Measurements from ENCODE around the gene CTIF. TPM values are rescaled to one million over a fixed set of nuclear protein-coding genes. Genes with fewer than 3 reads are reported as not detected.

The CTIF gene
- total RNA-seq, 1 donor from 2014 or later, result 48.5 TPM

DNA sequence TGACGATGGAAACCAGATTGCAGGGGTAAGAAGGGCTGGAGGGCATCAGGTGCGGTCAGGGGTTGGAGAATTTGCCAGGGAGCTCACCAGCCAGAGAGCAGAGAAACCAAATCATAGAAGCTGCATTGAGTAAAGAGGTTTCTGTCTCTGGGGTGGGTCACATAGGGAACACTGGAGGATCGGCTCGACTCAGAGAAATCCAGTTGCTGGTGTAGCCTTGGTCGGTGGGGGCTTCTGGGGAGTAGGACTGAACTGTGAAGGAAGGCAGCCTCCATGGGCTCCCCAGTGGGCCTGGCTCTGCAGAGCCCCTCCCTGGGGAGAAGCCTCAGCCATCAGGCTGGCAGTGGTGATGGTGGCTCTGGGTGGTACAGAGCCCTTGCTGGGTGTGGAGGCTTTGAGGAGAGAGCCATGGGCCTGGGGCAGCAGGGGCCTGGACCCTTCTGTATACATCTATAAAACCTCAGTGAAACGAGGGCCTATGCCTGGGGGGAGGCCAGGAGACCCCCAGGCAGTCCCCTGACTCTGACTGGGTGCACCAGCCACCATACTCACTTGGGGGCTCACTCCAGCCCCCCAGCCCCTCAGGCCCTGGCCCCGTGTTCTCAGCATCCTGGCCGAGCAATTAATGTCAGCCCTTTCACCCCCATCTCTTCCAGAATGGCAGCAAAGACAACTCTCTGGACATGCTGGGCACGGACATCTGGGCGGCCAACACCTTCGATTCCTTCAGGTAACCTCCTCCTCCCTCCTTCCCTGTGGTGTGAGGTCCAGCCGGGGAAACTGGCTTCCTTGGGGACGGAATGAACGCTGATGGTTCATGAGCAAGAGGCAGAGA, 124.5 kb downstream of the CTIF start:
- peak overlapping the region; percentile 67 for H3K4me3 Mint-ChIP-seq
- DNase-seq (ENCODE audit: extremely low spot score, unreplicated experiment), result no peak
- H3K4me1 Mint-ChIP-seq (ENCODE audit: unreplicated experiment), result peaks cover 27% of the 10 kb centered on the region
- peaks cover 21% of the 10 kb centered on the region for H3K36me3 Mint-ChIP-seq
- TF ChIP-seq, protein P1, sequence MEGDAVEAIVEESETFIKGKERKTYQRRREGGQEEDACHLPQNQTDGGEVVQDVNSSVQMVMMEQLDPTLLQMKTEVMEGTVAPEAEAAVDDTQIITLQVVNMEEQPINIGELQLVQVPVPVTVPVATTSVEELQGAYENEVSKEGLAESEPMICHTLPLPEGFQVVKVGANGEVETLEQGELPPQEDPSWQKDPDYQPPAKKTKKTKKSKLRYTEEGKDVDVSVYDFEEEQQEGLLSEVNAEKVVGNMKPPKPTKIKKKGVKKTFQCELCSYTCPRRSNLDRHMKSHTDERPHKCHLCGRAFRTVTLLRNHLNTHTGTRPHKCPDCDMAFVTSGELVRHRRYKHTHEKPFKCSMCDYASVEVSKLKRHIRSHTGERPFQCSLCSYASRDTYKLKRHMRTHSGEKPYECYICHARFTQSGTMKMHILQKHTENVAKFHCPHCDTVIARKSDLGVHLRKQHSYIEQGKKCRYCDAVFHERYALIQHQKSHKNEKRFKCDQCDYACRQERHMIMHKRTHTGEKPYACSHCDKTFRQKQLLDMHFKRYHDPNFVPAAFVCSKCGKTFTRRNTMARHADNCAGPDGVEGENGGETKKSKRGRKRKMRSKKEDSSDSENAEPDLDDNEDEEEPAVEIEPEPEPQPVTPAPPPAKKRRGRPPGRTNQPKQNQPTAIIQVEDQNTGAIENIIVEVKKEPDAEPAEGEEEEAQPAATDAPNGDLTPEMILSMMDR (conservative IDR thresholded peaks at IDR 0.05), result no peak
- peak overlapping the region; percentile 86 for H3K27ac Mint-ChIP-seq
- no peaks in the 10 kb centered on the region for H3K27me3 Mint-ChIP-seq
- no peaks in the 10 kb centered on the region for H3K9me3 Mint-ChIP-seq

DNA sequence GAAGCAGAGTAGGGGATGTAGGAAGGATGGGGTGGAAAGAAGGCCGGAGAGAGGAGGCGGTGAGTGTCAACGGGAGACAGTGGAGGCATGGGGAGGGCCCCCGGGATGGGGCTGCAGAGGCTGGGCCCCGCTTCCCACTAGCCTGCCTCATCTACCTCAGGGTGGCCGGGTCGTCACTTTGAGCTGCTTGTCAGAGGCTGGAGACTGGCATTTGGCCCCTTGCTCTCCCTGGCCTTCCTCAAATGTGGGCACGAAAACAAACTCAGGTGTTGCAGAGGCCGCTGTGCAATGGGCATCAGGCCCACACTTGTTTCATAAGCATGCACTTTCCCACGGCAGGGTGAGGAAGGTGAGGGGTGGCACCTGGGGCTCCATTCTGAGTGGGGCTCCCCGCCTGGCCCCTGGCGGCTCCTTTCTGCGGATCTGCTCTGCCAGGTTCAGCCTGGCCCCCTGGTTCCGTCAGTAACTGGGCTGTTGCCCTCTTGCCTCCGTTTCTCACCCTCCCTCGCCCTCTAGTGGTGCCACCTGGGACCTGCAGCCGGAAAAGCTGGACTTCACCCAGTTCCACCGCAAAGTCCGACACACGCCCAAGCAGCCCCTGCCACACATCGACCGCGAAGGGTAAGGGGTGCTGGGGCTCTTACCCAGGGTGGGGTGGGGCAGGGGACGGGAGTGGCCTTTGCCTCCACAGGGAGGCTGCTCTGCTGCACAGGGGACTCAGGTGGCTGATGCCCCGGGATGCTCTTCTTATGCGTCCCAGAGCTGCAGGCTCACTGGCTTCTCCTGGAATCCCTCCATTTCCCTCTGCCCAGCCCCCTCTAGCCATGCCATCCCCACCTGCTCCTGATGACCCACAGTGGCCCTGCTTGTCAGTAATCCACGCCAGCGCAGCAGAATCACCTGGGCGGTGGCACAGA, 125.4 kb downstream of the CTIF start:
- no peaks in the 10 kb centered on the region for H3K9me3 Mint-ChIP-seq
- TF ChIP-seq, protein P1 (conservative IDR thresholded peaks at IDR 0.05), result peak; percentile 87
- peaks cover 21% of the 10 kb centered on the region for H3K36me3 Mint-ChIP-seq
- peaks cover 27% of the 10 kb centered on the region for H3K4me1 Mint-ChIP-seq (ENCODE audit: unreplicated experiment)
- no peaks in the 10 kb centered on the region for H3K27me3 Mint-ChIP-seq
- no peak overlapping the region for H3K27ac Mint-ChIP-seq
- H3K4me3 Mint-ChIP-seq, result no peak overlapping the region
- peak; percentile 83 for DNase-seq (ENCODE audit: extremely low spot score, unreplicated experiment)

DNA sequence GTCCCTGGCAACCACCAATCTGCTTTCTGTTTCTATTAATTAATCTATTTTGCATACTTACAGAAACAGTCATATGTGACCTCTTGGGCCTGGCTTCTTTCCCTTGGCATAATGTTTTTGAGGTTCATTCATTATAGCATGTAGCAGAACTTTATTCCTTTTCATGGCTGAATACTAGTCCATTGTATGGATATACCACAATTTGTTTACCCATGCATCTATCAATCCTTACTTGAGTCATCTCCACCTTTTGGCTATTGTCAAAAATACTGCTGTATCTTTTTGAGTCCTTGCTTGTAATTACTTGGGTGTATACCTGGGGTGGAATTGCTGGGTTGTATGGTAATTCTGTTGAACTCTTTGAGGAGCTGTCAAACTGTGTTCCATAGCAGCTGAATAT, 126.8 kb downstream of the CTIF start:
- TF ChIP-seq, protein P1 (conservative IDR thresholded peaks at IDR 0.05), result no peak
- Mint-ChIP-seq H3K4me3 (no peak overlapping the region), H3K27ac (no peak overlapping the region), H3K27me3 (no peaks in the 10 kb centered on the region), H3K36me3 (peaks cover 20% of the 10 kb centered on the region), H3K4me1 (ENCODE audit: unreplicated experiment) (peaks cover 25% of the 10 kb centered on the region), H3K9me3 (no peaks in the 10 kb centered on the region)
- DNase-seq (ENCODE audit: extremely low spot score, unreplicated experiment), result no peak

DNA sequence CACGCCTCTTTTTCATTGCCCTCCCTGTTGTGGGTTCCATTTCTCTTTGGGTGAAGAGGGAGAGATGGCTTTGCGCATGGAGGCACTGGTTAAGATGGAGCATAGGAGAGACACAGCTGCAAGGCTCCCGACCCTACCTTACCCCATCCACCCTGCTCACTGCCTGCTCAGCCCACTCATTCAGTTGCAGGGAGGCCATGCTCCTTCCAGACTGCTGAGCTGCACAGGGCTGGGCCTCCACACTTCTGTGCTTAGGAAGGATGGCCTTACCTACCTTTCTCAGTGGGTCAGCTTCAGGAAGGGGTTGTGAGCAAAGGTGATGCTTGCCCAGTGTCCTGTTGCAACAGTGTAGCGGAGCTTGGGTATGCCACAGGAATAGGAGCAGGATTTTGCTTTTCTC, 127.8 kb downstream of the CTIF start:
- Mint-ChIP-seq H3K27me3 (no peaks in the 10 kb centered on the region), H3K27ac (no peak overlapping the region)
- DNase-seq (ENCODE audit: extremely low spot score, unreplicated experiment), result no peak

More for the DNA sequence above, 127.8 kb downstream of the CTIF start:
- TF ChIP-seq, protein P1 (conservative IDR thresholded peaks at IDR 0.05), result no peak
- Mint-ChIP-seq H3K4me3 (no peak overlapping the region), H3K9me3 (peaks cover 4% of the 10 kb centered on the region), H3K36me3 (peaks cover 27% of the 10 kb centered on the region), H3K4me1 (ENCODE audit: unreplicated experiment) (peaks cover 16% of the 10 kb centered on the region)
